Measurements from ENCODE around the gene GRM5. TPM values are rescaled to one million over a fixed set of nuclear protein-coding genes. Genes with fewer than 3 reads are reported as not detected.

GRM5 gene
- total and polyA plus RNA-seq, 4 donors = not detected

GRCh38 chr11:89067264-89067663 lies 1.5 kb upstream of the GRM5 start:
- no peak for DNase-seq (ENCODE audit: low spot score)
- TF ChIP-seq ZBTB33 (IDR thresholded peaks at IDR 0.05) (no peak), HNF4G (IDR thresholded peaks at IDR 0.05) (no peak), CTCF (IDR thresholded peaks at IDR 0.05; ENCODE audit: low read depth, low read length, missing input control) (no peak), JUND (IDR thresholded peaks at IDR 0.05) (no peak), REST (IDR thresholded peaks at IDR 0.05) (no peak), RXRA (IDR thresholded peaks at IDR 0.05) (no peak), ATF3 (IDR thresholded peaks at IDR 0.05) (no peak), YY1 (IDR thresholded peaks at IDR 0.05) (no peak), TAF1 (conservative IDR thresholded peaks at IDR 0.05) (no peak), RAD21 (IDR thresholded peaks at IDR 0.05) (no peak), FOXA2 (IDR thresholded peaks at IDR 0.05) (no peak), FOXA1 (IDR thresholded peaks at IDR 0.05) (no peak), NR2F2 (IDR thresholded peaks at IDR 0.05) (no peak)
- Histone ChIP-seq H3K4me3 (ENCODE audit: low read depth in 1 of 3, low read length in 3 of 3) (no peak overlapping the region), H3K9me3 (ENCODE audit: control insufficient read depth in 4 of 4, low read length in 3 of 4) (no peaks in the 10 kb centered on the region), H3K4me1 (ENCODE audit: control insufficient read depth in 4 of 4, insufficient read depth in 4 of 4, low read length in 3 of 4) (no peaks in the 10 kb centered on the region), H3K36me3 (ENCODE audit: control insufficient read depth in 4 of 4, insufficient read depth in 3 of 4, low read depth in 1 of 4, low read length in 3 of 4) (no peaks in the 10 kb centered on the region), H3K27ac (ENCODE audit: low read depth in 1 of 2, low read length in 2 of 2) (no peak overlapping the region), H3K9ac (ENCODE audit: low read depth in 1 of 2, low read length in 2 of 2) (no peak overlapping the region), H3K27me3 (ENCODE audit: control insufficient read depth in 4 of 4, insufficient read depth in 4 of 4, low read length in 3 of 4) (peaks cover 0 to 5% (median 0%) of the 10 kb centered on the region in 4 donors)

GRCh38 chr11:89065066-89065465 lies 716 bp downstream of the GRM5 start:
- Histone ChIP-seq H3K4me3 (ENCODE audit: low read depth in 1 of 3, low read length in 3 of 3) (no peak overlapping the region), H3K9ac (ENCODE audit: low read depth in 1 of 2, low read length in 2 of 2) (no peak overlapping the region), H3K36me3 (ENCODE audit: control insufficient read depth in 4 of 4, insufficient read depth in 3 of 4, low read depth in 1 of 4, low read length in 3 of 4) (no peaks in the 10 kb centered on the region), H3K9me3 (ENCODE audit: control insufficient read depth in 4 of 4, low read length in 3 of 4) (no peaks in the 10 kb centered on the region), H3K27me3 (ENCODE audit: control insufficient read depth in 4 of 4, insufficient read depth in 4 of 4, low read length in 3 of 4) (peaks cover 0 to 5% (median 0%) of the 10 kb centered on the region in 4 donors), H3K27ac (ENCODE audit: low read depth in 1 of 2, low read length in 2 of 2) (no peak overlapping the region), H3K4me1 (ENCODE audit: control insufficient read depth in 4 of 4, insufficient read depth in 4 of 4, low read length in 3 of 4) (no peaks in the 10 kb centered on the region)
- 19% methylated on average over 6 of the region's 6 CpGs for WGBS
- no peak for DNase-seq (ENCODE audit: low spot score)
- TF ChIP-seq FOXA2 (IDR thresholded peaks at IDR 0.05) = no peak
- no peak for TF ChIP-seq JUND (IDR thresholded peaks at IDR 0.05)
- TF ChIP-seq NR2F2 (IDR thresholded peaks at IDR 0.05) = no peak
- TF ChIP-seq RXRA (IDR thresholded peaks at IDR 0.05) = no peak
- no peak for TF ChIP-seq EGR1 (IDR thresholded peaks at IDR 0.05; ENCODE audit: low read depth in 2 of 2)
- no peak for TF ChIP-seq ATF3 (IDR thresholded peaks at IDR 0.05)
- TF ChIP-seq HNF4A (conservative IDR thresholded peaks at IDR 0.05) = no peak
- TF ChIP-seq ZBTB33 (IDR thresholded peaks at IDR 0.05) = no peak
- no peak for TF ChIP-seq TAF1 (conservative IDR thresholded peaks at IDR 0.05)
- no peak for TF ChIP-seq YY1 (IDR thresholded peaks at IDR 0.05)
- no peak for TF ChIP-seq RAD21 (IDR thresholded peaks at IDR 0.05)
- TF ChIP-seq CTCF (IDR thresholded peaks at IDR 0.05; ENCODE audit: low read depth, low read length, missing input control) = no peak
- no peak for TF ChIP-seq HNF4G (IDR thresholded peaks at IDR 0.05)
- no peak for TF ChIP-seq MAX (IDR thresholded peaks at IDR 0.05)
